K562 (cell line): Measurements from ENCODE around the gene CELA3A. TPM values are rescaled to one million over a fixed set of nuclear protein-coding genes. Genes with fewer than 3 reads are reported as not detected.

Experiments
- ATAC-seq: fragments of 200-7000 bp; cut with Tn5 transposase; 3 replicates; pipeline ENCODE4 v1.9.1; 2020; ENCODE audit warnings: moderate library complexity
- BruUV-seq: library from RNA; stranded (reverse); fragments of 400-500 nt; replicated peaks from 2 replicates; lab custom pipeline; 2021; lab: Mats Ljungman, UMichigan
- CTCF ChIA-PET: fragments of 300-600 bp; formaldehyde crosslinking; extraction: SDS; loops from one replicate; lab custom pipeline; 2021; ENCODE audit warnings: low intra/inter-chr PET ratio; lab: Yijun Ruan, JAX
- POLR2A ChIA-PET: fragments of 300-600, 350-650 bp; sonication (Branson Sonifier 250); formaldehyde crosslinking; extraction: SDS; loops from one replicate; lab custom pipeline; 2021; ENCODE audit warnings: antibody characterized with exemption, inconsistent platforms; lab: Yijun Ruan, JAX
- DNase-seq, 4 experiments: peaks; one replicate each; pipeline versions ENCODE4 v3.0.0 to v3.0.0-alpha.2; 2011 to 2018; ENCODE audit warnings: low spot score in 3 of 4, mixed read lengths in 3 of 4; ENCODE audit errors: extremely low read depth in 1 of 4
- FAIRE-seq: peaks from 2 replicates; lab custom pipeline; 2011; peaks lifted over from hg19 to GRCh38; lab: Jason Lieb, UNC
- H2AFZ ChIP-seq: 2 replicates; pipeline ENCODE4 v1.6.0; 2011; ENCODE audit warnings: low read depth, low read length, control low read depth, inconsistent platforms
- H3K27ac ChIP-seq: fragments of 200-600 bp; 3 replicates; pipeline ENCODE4 v1.8.0; 2011; ENCODE audit warnings: low read depth, mild to moderate bottlenecking, control low read depth, inconsistent platforms, low read length, moderate library complexity, mixed read lengths; ENCODE audit errors: extremely low read depth
- H3K27me3 ChIP-seq, 2 experiments: fragments of 300-600 bp in 1 of 2; 2 replicates in 1 of 2; 3 replicates in 1 of 2; pipeline versions ENCODE4 v1.6.0 to v1.8.0; 2011; ENCODE audit warnings: inconsistent platforms in 2 of 2, low read length in 2 of 2, mild to moderate bottlenecking in 1 of 2, mixed read lengths in 1 of 2, moderate library complexity in 1 of 2; ENCODE audit not compliant: control insufficient read depth in 2 of 2, insufficient read depth in 2 of 2
- H3K36me3 ChIP-seq: fragments of 300-600 bp; 3 replicates; pipeline ENCODE4 v1.8.0; 2011; ENCODE audit warnings: mild to moderate bottlenecking, low read length, inconsistent platforms; ENCODE audit not compliant: control insufficient read depth, insufficient read depth
- H3K4me1 ChIP-seq, 2 experiments: fragments of 200-600 bp in 1 of 2; replicated peaks in 1 of 2; 2 replicates in 1 of 2; 3 replicates in 1 of 2; pipeline versions ENCODE4 v1.5.1 to v1.8.0; 2011; ENCODE audit warnings: inconsistent platforms in 2 of 2, low read length in 2 of 2, mild to moderate bottlenecking in 1 of 2, mixed read lengths in 1 of 2, moderate library complexity in 1 of 2; ENCODE audit not compliant: control insufficient read depth in 2 of 2, insufficient read depth in 2 of 2
- H3K4me2 ChIP-seq: 2 replicates; pipeline ENCODE4 v1.6.1; 2011; ENCODE audit warnings: low read length, control low read depth, inconsistent platforms, mixed read lengths; ENCODE audit not compliant: insufficient read depth
- H3K4me3 ChIP-seq: fragments of 200-600 bp; sonication (generic), shearing (Covaris generic); 2 replicates; pipeline ENCODE4 v1.5.1; 2016; ENCODE audit warnings: control low read depth, inconsistent platforms
- H3K79me2 ChIP-seq: fragments of 200-600 bp; 3 replicates; pipeline ENCODE4 v1.8.0; 2011; ENCODE audit warnings: low read length, inconsistent platforms; ENCODE audit not compliant: control insufficient read depth, insufficient read depth
- H3K9ac ChIP-seq, 2 experiments: 2 replicates each; pipeline versions ENCODE4 v1.6.0 to v1.6.1; 2011; ENCODE audit warnings: low read depth in 2 of 2, low read length in 2 of 2, control low read depth in 1 of 2, inconsistent platforms in 1 of 2, mild to moderate bottlenecking in 1 of 2, mixed read lengths in 1 of 2; ENCODE audit not compliant: insufficient read depth in 1 of 2
- H3K9me1 ChIP-seq: one replicate; pipeline ENCODE4 v1.6.0; 2011; ENCODE audit warnings: inconsistent platforms, mild to moderate bottlenecking, low read length, moderate library complexity; ENCODE audit not compliant: control insufficient read depth, insufficient read depth
- H3K9me3 ChIP-seq: replicated peaks from 2 replicates; pipeline ENCODE4 v1.5.1; 2011; ENCODE audit warnings: low read depth, low read length, inconsistent platforms; ENCODE audit not compliant: control insufficient read depth, insufficient read depth
- H4K20me1 ChIP-seq: replicated peaks from 2 replicates; pipeline ENCODE4 v1.6.1; 2011; ENCODE audit warnings: low read length, inconsistent platforms, mixed read lengths; ENCODE audit not compliant: control insufficient read depth, insufficient read depth
- ARNT ChIP-seq, 2 experiments: fragments of 450-650 bp; IDR thresholded peaks; 2 replicates each; pipeline ENCODE4 v1.6.1; 2016; ENCODE audit warnings: mild to moderate bottlenecking in 1 of 2
- CHCHD3 ChIP-seq: fragments of 250-450 bp; sonication (Bioruptor Pico); IDR thresholded peaks from 2 replicates; pipeline ENCODE4 v2.1.2; 2022; ENCODE audit warnings: mild to moderate bottlenecking
- JUND ChIP-seq, 2 experiments: IDR thresholded peaks; 2 replicates in 1 of 2; 3 replicates in 1 of 2; pipeline ENCODE4 v1.6.1; 2011; ENCODE audit warnings: borderline replicate concordance in 2 of 2, low read depth in 2 of 2, low read length in 2 of 2, improper control_type of control experiment in 1 of 2, missing biosample characterization in 1 of 2, missing genetic modification characterization in 1 of 2, missing genetic modification reagents in 1 of 2
- KAT7 ChIP-seq: sonication (generic); formaldehyde crosslinking; IDR thresholded peaks from 2 replicates; pipeline ENCODE4 v1.8.0; 2022; ENCODE audit warnings: missing genetic modification reagents, mild to moderate bottlenecking, borderline replicate concordance
- KDM1A ChIP-seq, 2 experiments: fragments of 450-650 bp; IDR thresholded peaks; 2 replicates each; pipeline ENCODE4 v1.6.1; 2016; ENCODE audit warnings: mild to moderate bottlenecking in 2 of 2
- NR2C1 ChIP-seq, 2 experiments: fragments of 450-650 bp; IDR thresholded peaks; 2 replicates each; pipeline ENCODE4 v1.6.1; 2017; ENCODE audit warnings: mild to moderate bottlenecking in 2 of 2, antibody characterized with exemption in 1 of 2, inconsistent platforms in 1 of 2, missing compliant biosample characterization in 1 of 2, missing genetic modification characterization in 1 of 2
- RAD21 ChIP-seq, 2 experiments: fragments of 250-450 bp in 1 of 2; fragments of 450-650 bp in 1 of 2; sonication (Bioruptor Pico) in 1 of 2; formaldehyde crosslinking in 1 of 2; IDR thresholded peaks in 1 of 2; conservative IDR thresholded peaks in 1 of 2; 2 replicates each; pipeline versions ENCODE4 v1.4.0 to v1.8.0; 2020 to 2022; ENCODE audit warnings: mild to moderate bottlenecking in 2 of 2, moderate library complexity in 1 of 2
- RFX1 ChIP-seq: fragments of 450-650 bp; IDR thresholded peaks from 2 replicates; pipeline ENCODE4 v1.6.1; 2016; ENCODE audit warnings: mild to moderate bottlenecking, moderate library complexity
- STAG1 ChIP-seq: sonication (generic); formaldehyde crosslinking; IDR thresholded peaks from 2 replicates; pipeline ENCODE4 v1.5.0; 2020; ENCODE audit warnings: missing genetic modification reagents, borderline replicate concordance
- TAF1 ChIP-seq: IDR thresholded peaks from 2 replicates; pipeline ENCODE4 v1.6.1; 2011; ENCODE audit warnings: mild to moderate bottlenecking, low read length, moderate library complexity; ENCODE audit not compliant: insufficient read depth, control insufficient read depth, severe bottlenecking; ENCODE audit errors: extremely low read depth
- ZBTB9 ChIP-seq: fragments of 450-650 bp; formaldehyde crosslinking; IDR thresholded peaks from 2 replicates; pipeline ENCODE4 v1.4.0; 2020; ENCODE audit warnings: mild to moderate bottlenecking, moderate library complexity
- ZNF316 ChIP-seq: fragments of 450-650 bp; IDR thresholded peaks from 2 replicates; pipeline ENCODE4 v1.6.1; 2016
- WGBS: fragments of 100-300 bp; shearing (Covaris generic); methylation state at CpG from one replicate; pipeline ENCODE4 v1.1.6; 2016; ENCODE audit warnings: low coverage, mixed read lengths; ENCODE audit not compliant: insufficient coverage; ENCODE audit errors: missing lambda C conversion rate; 5-methylcytosine and 5-hydroxymethylcytosine counted together
- in situ Hi-C: fragments of 300-500 bp; cut with MboI; formaldehyde crosslinking; loops from 4 replicates; pipeline ENCODE4 v1.15.0; 2018; ENCODE audit warnings: inconsistent platforms, mixed read lengths
- intact Hi-C: fragments of 100-400 bp; cut with micrococcal nuclease; formaldehyde crosslinking; loops from 2 replicates; pipeline ENCODE4 v1.14.2; 2022
- polyA plus RNA-seq, 8 experiments: library from polyadenylated mRNA; depleted of rRNA in 4 of 8; stranded (reverse) in 5 of 8; unstranded in 3 of 8; fragments of >200 nt; fragmentation: Nextera tagmentation in 2 of 8; fragmentation: Illumina TruSeq in 1 of 8; extraction: Ambion mirVana in 2 of 8; extraction: Trizol in 1 of 8; gene quantifications; 2 replicates each; pipeline versions ENCODE4 v1.2.1 to v1.2.3, GENCODE V29; 2011 to 2014; ENCODE audit warnings: inconsistent platforms in 1 of 8, missing spikeins in 1 of 8
- total RNA-seq, 7 experiments: library from RNA; depleted of rRNA in 6 of 7; stranded (reverse); fragments of >200 nt in 6 of 7; fragmentation: Illumina TruSeq in 2 of 7; extraction: Trizol in 2 of 7; gene quantifications; 2 replicates each; pipeline versions ENCODE4 v1.2.1 to v1.2.3, GENCODE V29; 2011 to 2021; ENCODE audit warnings: low replicate concordance in 1 of 7
- TF ChIP-seq, protein P1 (sequence below): sonication (generic); formaldehyde crosslinking; IDR thresholded peaks from 2 replicates; pipeline ENCODE4 v1.8.0; 2022; ENCODE audit warnings: missing genetic modification reagents, mild to moderate bottlenecking, borderline replicate concordance
- TF ChIP-seq, protein P2 (sequence below): fragments of 250-450 bp; sonication (Bioruptor Pico); IDR thresholded peaks from 2 replicates; pipeline ENCODE4 v1.8.0; 2022; ENCODE audit warnings: inconsistent platforms

CELA3A gene
- total and polyA plus RNA-seq, 9 of the 15 experiments (the other 6 are each of a cell fraction or from before 2014, with no cell fraction given): 5.4 TPM; not detected in 8

DNA sequence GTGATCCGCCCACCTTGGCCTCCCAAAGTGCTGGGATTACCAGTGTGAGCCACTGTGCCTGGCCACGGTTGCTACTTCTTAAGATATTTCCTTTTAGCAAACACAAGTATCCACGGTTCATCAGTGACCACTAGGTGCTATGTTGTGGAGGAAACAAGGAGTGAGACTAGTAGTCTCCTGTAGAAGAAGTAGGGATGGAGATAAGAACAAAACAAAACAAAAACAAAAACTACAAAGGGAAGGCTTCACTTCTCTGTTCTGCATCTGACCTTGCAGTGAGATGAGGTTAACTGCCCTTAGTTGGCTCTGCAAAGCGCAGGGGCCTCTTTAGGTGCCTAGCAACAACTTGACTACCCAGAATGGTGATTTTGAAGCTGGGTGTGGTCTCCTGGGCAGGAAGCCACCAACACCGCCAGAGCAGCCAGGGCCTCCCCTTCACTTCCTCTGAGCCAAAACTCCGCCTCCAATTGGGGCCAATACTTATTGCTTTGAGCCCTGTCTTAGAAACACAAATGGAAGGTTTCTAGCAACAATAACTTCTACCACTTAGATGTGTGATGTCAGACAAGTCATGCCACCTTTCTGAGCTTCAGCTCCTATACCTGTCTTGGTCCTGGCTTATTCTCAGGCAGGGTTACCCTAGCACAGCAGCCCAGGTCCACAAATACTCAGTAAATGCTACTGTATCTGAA is 38.3 kb downstream of the CELA3A start (continued):
- TF ChIP-seq RAD21 (CRISPR knock-in tag; conservative IDR thresholded peaks at IDR 0.05 in 1 of 2, IDR thresholded peaks at IDR 0.05 in 1 of 2) (peak in 1 of 2 experiments; percentile 18; a peak in 1 of 4 replicates), ZNF316 (no peak), NR2C1 (IDR thresholded peaks at IDR 0.05) (no peak), NR2C1 (tag; IDR thresholded peaks at IDR 0.05) (no peak), ARNT (IDR thresholded peaks at IDR 0.05) (no peak), RFX1 (peak; percentile 87)
- TF ChIP-seq, protein P1, sequence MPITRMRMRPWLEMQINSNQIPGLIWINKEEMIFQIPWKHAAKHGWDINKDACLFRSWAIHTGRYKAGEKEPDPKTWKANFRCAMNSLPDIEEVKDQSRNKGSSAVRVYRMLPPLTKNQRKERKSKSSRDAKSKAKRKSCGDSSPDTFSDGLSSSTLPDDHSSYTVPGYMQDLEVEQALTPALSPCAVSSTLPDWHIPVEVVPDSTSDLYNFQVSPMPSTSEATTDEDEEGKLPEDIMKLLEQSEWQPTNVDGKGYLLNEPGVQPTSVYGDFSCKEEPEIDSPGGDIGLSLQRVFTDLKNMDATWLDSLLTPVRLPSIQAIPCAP (CRISPR knock-in tag): no peak
- TF ChIP-seq, protein P2, sequence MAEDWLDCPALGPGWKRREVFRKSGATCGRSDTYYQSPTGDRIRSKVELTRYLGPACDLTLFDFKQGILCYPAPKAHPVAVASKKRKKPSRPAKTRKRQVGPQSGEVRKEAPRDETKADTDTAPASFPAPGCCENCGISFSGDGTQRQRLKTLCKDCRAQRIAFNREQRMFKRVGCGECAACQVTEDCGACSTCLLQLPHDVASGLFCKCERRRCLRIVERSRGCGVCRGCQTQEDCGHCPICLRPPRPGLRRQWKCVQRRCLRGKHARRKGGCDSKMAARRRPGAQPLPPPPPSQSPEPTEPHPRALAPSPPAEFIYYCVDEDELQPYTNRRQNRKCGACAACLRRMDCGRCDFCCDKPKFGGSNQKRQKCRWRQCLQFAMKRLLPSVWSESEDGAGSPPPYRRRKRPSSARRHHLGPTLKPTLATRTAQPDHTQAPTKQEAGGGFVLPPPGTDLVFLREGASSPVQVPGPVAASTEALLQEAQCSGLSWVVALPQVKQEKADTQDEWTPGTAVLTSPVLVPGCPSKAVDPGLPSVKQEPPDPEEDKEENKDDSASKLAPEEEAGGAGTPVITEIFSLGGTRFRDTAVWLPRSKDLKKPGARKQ (CRISPR knock-in tag): no peak
- TF ChIP-seq, all 486 proteins: peak for 58

DNA sequence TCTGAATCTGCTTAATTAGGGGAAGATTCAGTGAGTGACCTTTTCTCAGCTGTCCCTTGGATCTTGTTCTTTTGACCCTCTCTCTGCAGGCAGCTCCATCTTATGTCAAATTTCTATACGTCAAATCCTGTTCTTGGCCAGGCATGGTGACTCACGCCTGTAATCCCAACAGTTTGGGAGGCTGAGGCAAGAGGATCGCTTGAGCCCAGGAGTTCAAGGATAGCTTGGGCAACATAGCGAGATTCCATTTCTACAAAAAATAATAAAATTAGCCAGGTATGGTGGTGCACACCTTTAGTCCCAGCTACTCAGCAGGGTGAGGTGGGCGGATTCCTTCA is 38.8 kb downstream of the CELA3A start:
- no peaks in the 10 kb centered on the region for H4K20me1 ChIP-seq
- FAIRE-seq (no peak), DNase-seq (no peak), ATAC-seq (no peak)
- POLR2A ChIA-PET: interaction anchor here (1.0 to 4.2 kb wide), 5 partner anchors 8 to 26 kb away, joined by 3 to 63 read pairs (median 8); partner anchors contain the start of gene CDC42
- peaks cover 31 to 43% of the 10 kb centered on the region in 2 experiments for H3K4me1 ChIP-seq
- no peaks in the 10 kb centered on the region for H3K79me2 ChIP-seq
- peak overlapping the region; percentile 73 for H3K4me2 ChIP-seq
- H3K9me1 ChIP-seq: no peaks in the 10 kb centered on the region
- peak overlapping the region; percentile 74 for H3K27ac ChIP-seq
- H2AFZ ChIP-seq: peak overlapping the region; percentile 97
- BruUV-seq: no TSS peak
- in situ Hi-C loops: no loop called here
- no peaks in the 10 kb centered on the region for H3K27me3 ChIP-seq
- intact Hi-C loops: no loop called here
- H3K9me3 ChIP-seq: no peaks in the 10 kb centered on the region
- H3K4me3 ChIP-seq: no peak overlapping the region
- CTCF ChIA-PET: no interaction called here
- 49% methylated on average over 5 of the region's 5 CpGs for WGBS
- peak overlapping the region; percentile 54 to 57; a peak in 2 of 4 replicates for H3K9ac ChIP-seq
- H3K36me3 ChIP-seq: no peaks in the 10 kb centered on the region
- 0 out of 4 replicates have a peak, but pooled peaks of 1 of the 2 experiments have one; percentile 8 for TF ChIP-seq KDM1A (IDR thresholded peaks at IDR 0.05)
- no peak for TF ChIP-seq STAG1 (CRISPR knock-in tag)
- 0 out of 2 replicates have a peak, but pooled peaks have one; percentile 8 for TF ChIP-seq ZBTB9 (CRISPR knock-in tag)
- TF ChIP-seq CHCHD3 (CRISPR knock-in tag): no peak
- TF ChIP-seq TAF1: no peak
- no peak for TF ChIP-seq NR2C1 (IDR thresholded peaks at IDR 0.05)
- 0 out of 2 replicates have a peak, but pooled peaks have one; percentile 27 for TF ChIP-seq NR2C1 (tag; IDR thresholded peaks at IDR 0.05)
- peak; percentile 21; the same call in 1 of the 2 replicates for TF ChIP-seq JUND (IDR thresholded peaks at IDR 0.05; ENCODE audit: borderline replicate concordance, low read depth, low read length)
- TF ChIP-seq JUND (tag; IDR thresholded peaks at IDR 0.05; ENCODE audit: borderline replicate concordance, low read depth, low read length): no peak
- TF ChIP-seq KAT7 (CRISPR knock-in tag): no peak
